DND-41 (cell line): ENCODE measurements around the gene BTN2A1.

Experiments
- EZH2 ChIP-seq: IDR thresholded peaks from 3 replicates; pipeline ENCODE4 v1.6.1; 2012; ENCODE audit warnings: borderline replicate concordance, low read depth, mild to moderate bottlenecking, moderate library complexity, low read length, inconsistent platforms; ENCODE audit not compliant: severe bottlenecking
- TF ChIP-seq, protein P1 (sequence below): IDR thresholded peaks from 2 replicates; pipeline ENCODE4 v1.5.1; 2012; ENCODE audit warnings: borderline replicate concordance, low read length, moderate library complexity, mild to moderate bottlenecking; ENCODE audit not compliant: poor library complexity, severe bottlenecking; ENCODE audit errors: extremely low read depth

GRCh38 chr6:26454631-26455030, 3.1 kb upstream of the BTN2A1 start:
- TF ChIP-seq, protein P1, sequence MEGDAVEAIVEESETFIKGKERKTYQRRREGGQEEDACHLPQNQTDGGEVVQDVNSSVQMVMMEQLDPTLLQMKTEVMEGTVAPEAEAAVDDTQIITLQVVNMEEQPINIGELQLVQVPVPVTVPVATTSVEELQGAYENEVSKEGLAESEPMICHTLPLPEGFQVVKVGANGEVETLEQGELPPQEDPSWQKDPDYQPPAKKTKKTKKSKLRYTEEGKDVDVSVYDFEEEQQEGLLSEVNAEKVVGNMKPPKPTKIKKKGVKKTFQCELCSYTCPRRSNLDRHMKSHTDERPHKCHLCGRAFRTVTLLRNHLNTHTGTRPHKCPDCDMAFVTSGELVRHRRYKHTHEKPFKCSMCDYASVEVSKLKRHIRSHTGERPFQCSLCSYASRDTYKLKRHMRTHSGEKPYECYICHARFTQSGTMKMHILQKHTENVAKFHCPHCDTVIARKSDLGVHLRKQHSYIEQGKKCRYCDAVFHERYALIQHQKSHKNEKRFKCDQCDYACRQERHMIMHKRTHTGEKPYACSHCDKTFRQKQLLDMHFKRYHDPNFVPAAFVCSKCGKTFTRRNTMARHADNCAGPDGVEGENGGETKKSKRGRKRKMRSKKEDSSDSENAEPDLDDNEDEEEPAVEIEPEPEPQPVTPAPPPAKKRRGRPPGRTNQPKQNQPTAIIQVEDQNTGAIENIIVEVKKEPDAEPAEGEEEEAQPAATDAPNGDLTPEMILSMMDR: no peak
- TF ChIP-seq EZH2: no peak
